ENCODE data around the gene PPM1G.
A peak's percentile ranks its signal among the peaks of the same experiment; 100 is the strongest.
"Not testable (repeated sequence)": the region's sequence is repeated elsewhere in the genome, so short reads cannot be mapped to it uniquely, and the experiment has no call there.

Gene PPM1G

GRCh38 chr2:27373567-27373966, 35.8 kb downstream of the PPM1G start:
- DNase-seq, result no peak

- no peak for DNase-seq
Observed at GRCh38 chr2:27372937-27373336, 36.5 kb downstream of the PPM1G start.

- DNase-seq, result peak; percentile 18
Observed at GRCh38 chr2:27370816-27371620, 38.4 kb downstream of the PPM1G start.

GRCh38 chr2:27370026-27370815, 39.2 kb downstream of the PPM1G start, which contains the start of the genes EIF2B4 and SNX17:
Gene EIF2B4, minus strand, starts transcription at chr2:27370338. Its CDS starts 24 bp downstream, at chr2:27370314.
Gene SNX17, plus strand, starts transcription at chr2:27370616. Its CDS starts 128 bp downstream, at chr2:27370744.
- peak; percentile 96 for DNase-seq

GRCh38 chr2:27369471-27370025, 39.8 kb downstream of the PPM1G start:
- DNase-seq, result peak; percentile 73

- DNase-seq, result no peak
Observed at GRCh38 chr2:27363933-27364332, 45.5 kb downstream of the PPM1G start.

GRCh38 chr2:27362678-27363420, 46.5 kb downstream of the PPM1G start:
- no peak for DNase-seq

- DNase-seq, result peak; percentile 98
Observed at GRCh38 chr2:27356382-27357181, 52.8 kb downstream of the PPM1G start, which contains the start of gene GTF3C2. Gene GTF3C2, minus strand, starts transcription at chr2:27356764. Its CDS starts 13,210 bp downstream, at chr2:27343554.

GRCh38 chr2:27356056-27356381, 53.4 kb downstream of the PPM1G start:
- DNase-seq, result peak; percentile 60

GRCh38 chr2:27354597-27354927, 54.8 kb downstream of the PPM1G start:
- DNase-seq, result no peak

GRCh38 chr2:27353762-27354596, 55.4 kb downstream of the PPM1G start:
- no peak for DNase-seq

- DNase-seq, result not testable (repeated sequence)
Observed at GRCh38 chr2:27353386-27353761, 56.0 kb downstream of the PPM1G start.

GRCh38 chr2:27351802-27352598, 57.4 kb downstream of the PPM1G start:
- no peak for DNase-seq

- DNase-seq, result no peak
Observed at GRCh38 chr2:27350106-27350693, 59.2 kb downstream of the PPM1G start.

- DNase-seq, result no peak
Observed at GRCh38 chr2:27347641-27348040, 61.8 kb downstream of the PPM1G start.

GRCh38 chr2:27336173-27336572, 73.2 kb downstream of the PPM1G start:
- DNase-seq, result no peak

- DNase-seq, result no peak
Observed at GRCh38 chr2:27335311-27335710, 74.1 kb downstream of the PPM1G start.
